Astrocyte of the spinal cord (primary cell): ENCODE measurements around the gene JHY.

Experiments used
- DNase-seq: peaks from one replicate; pipeline ENCODE4 v3.0.0; 2011; ENCODE audit warnings: low read depth, low spot score
- H3K4me3 ChIP-seq: 2 replicates; pipeline ENCODE4 v1.5.1; 2011; ENCODE audit warnings: low read depth, mild to moderate bottlenecking, low read length, moderate library complexity
- in situ Hi-C: cut with HindIII; loops from 2 replicates; pipeline ENCODE4 v1.10.0; 2017; ENCODE audit warnings: low sequenced_read_pairs
- TF ChIP-seq, protein P1 (sequence below): IDR thresholded peaks from 2 replicates; pipeline ENCODE4 v1.5.1; 2012; ENCODE audit warnings: low read depth, mild to moderate bottlenecking, low read length, inconsistent platforms

The JHY gene

DNA sequence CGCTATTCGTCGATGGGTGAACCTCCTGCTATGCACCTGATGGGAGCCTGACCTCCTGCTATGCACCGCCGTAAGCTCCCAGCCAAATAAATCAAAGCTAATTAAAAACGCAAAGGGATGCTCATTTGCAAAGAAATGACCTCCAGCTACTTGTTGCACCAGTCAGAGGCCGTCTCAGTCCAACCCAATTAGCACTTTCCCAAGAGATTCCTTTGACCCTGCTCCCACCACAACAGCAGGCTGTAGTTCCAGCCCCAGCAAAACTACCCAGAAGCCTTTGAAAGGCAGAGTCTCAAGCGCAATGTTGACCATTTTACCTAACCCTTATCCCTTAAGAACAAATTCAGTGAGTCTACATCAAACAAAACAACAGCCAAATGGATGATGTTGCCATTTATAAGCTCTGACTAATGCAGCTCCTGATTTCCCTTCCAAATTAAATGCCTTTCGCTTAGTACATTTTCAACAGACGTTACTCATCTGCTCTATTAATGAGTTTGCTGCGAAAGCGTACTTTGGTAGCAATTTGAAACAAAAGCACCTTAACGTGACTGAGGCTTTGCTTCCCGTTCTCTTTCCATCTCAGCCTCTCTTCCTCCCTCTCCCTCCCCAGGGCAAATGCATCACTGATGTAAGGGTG lies 116.3 kb downstream of the JHY start:
- in situ Hi-C loops: no loop called here
- TF ChIP-seq, protein P1, sequence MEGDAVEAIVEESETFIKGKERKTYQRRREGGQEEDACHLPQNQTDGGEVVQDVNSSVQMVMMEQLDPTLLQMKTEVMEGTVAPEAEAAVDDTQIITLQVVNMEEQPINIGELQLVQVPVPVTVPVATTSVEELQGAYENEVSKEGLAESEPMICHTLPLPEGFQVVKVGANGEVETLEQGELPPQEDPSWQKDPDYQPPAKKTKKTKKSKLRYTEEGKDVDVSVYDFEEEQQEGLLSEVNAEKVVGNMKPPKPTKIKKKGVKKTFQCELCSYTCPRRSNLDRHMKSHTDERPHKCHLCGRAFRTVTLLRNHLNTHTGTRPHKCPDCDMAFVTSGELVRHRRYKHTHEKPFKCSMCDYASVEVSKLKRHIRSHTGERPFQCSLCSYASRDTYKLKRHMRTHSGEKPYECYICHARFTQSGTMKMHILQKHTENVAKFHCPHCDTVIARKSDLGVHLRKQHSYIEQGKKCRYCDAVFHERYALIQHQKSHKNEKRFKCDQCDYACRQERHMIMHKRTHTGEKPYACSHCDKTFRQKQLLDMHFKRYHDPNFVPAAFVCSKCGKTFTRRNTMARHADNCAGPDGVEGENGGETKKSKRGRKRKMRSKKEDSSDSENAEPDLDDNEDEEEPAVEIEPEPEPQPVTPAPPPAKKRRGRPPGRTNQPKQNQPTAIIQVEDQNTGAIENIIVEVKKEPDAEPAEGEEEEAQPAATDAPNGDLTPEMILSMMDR: no peak
- H3K4me3 ChIP-seq: no peak overlapping the region
- DNase-seq: no peak

GRCh38 chr11:123000721-123001120 lies 118.2 kb downstream of the JHY start:
- TF ChIP-seq, protein P1: no peak
- DNase-seq: no peak
- in situ Hi-C loops: no loop called here
- no peak overlapping the region for H3K4me3 ChIP-seq

DNA sequence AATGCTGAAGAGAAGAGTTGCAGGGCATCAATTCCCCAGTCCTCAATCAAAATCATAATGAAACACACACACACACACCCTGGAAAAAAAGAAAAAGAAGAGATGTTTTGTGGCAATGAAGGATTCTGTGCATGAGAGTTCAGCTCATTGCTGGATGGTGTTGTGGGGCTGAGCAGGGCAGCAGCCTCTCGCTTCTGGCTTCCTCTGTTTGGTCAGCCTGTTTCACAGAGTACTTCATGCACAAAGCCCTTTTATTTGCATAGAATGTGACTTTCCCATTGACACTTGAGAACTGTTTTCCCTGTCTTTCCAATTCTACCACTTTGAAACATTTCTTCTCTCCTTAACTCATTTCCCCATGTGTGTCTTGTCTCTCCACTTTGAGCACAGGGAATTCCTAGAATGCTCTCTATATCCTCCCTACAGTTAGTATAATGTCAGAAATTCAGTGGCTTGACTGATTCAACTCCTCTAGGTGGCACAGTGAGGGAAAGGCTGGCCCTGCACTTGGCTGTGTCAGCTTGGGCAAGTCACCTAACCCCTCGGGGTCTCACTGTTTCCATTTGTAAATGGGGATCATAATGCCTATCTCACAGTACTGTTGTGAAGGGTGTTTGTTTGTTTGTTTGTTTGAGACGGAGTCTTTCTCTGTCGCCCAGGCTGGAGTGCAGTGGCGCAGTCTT lies 124.4 kb downstream of the JHY start:
- no peak overlapping the region for H3K4me3 ChIP-seq
- TF ChIP-seq, protein P1: no peak
- in situ Hi-C loops: no loop called here
- no peak for DNase-seq
